Activated CD4-positive, CD25-positive, alpha-beta regulatory T cell (primary cell): ENCODE results near the gene GADD45GIP1.
"Not testable (repeated sequence)": the region's sequence is repeated elsewhere in the genome, so short reads cannot be mapped to it uniquely, and the experiment has no call there.

Experiments
- DNase-seq, 4 experiments: peaks; one replicate each; lab custom pipeline; 2025; lab: John Stamatoyannopoulos, UW

GADD45GIP1 gene

DNA sequence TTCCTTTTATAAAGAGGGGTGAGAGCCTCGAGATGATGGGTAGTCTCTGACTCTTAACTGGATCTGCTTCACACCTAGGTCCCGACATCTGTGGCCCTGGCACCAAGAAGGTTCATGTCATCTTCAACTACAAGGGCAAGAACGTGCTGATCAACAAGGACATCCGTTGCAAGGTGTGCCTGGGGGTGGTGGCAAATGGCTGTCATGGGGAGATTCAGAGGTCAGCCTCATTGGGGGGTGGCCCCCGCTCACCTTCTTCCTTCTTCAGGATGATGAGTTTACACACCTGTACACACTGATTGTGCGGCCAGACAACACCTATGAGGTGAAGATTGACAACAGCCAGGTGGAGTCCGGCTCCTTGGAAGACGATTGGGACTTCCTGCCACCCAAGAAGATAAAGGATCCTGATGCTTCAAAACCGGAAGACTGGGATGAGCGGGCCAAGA is 17.0 kb downstream of the GADD45GIP1 start:
- no peak for DNase-seq

DNA sequence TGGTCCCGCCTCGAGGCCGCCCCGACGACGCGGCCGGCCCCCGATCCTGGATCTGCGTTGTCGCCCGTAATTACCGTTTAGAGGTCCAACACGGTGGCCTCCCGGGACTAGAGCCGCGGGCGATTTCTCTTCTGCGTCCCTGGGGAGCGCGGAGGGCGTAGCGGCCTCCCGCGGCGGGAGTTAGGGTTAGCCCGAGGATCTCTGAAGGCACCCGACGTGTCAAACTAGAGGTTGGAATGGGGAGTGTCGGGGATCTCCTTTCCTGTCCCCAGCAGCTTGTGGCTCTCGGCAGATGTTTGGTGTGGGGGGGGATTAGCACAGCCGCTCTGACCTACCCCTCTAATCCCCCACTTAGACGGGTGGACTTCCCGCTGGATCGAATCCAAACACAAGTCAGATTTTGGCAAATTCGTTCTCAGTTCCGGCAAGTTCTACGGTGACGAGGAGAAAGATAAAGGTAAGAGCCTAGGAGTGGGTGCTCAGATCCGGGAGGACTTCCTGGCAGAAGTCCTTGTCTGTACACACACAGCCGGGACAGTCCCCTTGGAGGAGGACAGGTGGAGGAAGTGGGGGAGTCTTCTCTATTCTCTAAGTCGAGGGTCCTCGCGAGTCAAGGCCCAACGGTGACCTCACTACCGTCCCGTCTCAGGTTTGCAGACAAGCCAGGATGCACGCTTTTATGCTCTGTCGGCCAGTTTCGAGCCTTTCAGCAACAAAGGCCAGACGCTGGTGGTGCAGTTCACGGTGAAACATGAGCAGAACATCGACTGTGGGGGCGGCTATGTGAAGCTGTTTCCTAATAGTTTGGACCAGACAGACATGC is 18.0 kb downstream of the GADD45GIP1 start:
- no peak for DNase-seq

DNA sequence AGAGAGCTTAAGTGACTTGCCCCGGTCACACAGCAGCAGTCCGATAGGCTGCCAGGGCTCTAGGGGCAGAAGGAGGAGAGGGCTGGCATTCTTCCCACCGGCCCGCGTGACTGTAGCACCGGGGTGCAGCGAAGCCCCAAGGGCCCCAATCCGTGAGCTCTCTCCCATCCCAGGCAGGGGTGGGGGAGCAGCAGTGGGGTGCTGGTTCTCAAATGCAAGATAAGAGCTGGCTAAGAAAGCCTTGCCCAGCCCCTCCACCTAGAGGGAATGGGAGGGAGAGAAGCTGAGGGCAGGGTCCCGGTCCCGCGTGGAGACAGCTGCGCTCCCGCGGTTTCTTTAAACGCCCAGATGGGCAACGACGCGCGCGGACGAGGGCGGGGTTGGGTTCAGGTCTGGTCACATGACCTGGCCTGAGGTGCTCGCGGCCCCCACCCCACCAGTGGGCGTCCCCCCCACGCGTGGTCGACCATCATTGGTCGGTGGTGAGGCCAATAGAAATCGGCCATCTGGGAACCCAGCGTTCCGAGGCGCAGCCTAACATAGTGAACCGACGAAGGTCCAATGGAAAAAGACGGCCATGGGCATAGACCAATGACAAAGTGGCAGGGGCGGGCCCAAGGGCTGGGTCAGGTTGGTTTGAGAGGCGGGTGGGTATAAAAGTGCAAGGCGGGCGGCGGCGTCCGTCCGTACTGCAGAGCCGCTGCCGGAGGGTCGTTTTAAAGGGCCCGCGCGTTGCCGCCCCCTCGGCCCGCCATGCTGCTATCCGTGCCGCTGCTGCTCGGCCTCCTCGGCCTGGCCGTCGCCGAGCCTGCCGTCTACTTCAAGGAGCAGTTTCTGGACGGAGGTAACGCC is 18.9 kb downstream of the GADD45GIP1 start, which contains the start of gene CALR:
CALR (plus strand) TSS at position 683 of the 852 bp plus-strand sequence; CDS start at position 754, 71 bp downstream.
- peak; percentile 96 to 99 (median 98) for DNase-seq

GRCh38 chr19:12937093-12937926 is 19.7 kb downstream of the GADD45GIP1 start:
- no peak for DNase-seq

DNA sequence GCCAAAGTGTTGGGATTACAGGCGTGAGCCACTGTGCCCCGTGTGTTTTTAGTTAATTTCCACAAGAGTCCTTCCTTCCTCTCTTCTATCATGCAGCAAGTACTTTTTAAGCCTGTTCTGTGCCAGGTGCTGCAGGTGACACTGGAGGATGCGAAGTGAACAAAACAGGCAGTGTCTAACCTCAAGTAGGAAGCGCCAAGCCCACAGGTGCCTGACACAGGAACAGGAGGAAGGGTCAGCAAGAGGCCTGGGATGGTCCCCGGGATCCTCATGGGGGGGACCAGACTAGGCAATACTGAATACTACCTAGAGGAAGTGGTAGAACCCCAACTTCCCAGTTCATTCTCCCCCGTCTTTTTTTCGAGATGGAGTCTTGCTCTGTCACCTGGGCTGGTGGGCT is 20.4 kb downstream of the GADD45GIP1 start:
- DNase-seq: no peak

DNA sequence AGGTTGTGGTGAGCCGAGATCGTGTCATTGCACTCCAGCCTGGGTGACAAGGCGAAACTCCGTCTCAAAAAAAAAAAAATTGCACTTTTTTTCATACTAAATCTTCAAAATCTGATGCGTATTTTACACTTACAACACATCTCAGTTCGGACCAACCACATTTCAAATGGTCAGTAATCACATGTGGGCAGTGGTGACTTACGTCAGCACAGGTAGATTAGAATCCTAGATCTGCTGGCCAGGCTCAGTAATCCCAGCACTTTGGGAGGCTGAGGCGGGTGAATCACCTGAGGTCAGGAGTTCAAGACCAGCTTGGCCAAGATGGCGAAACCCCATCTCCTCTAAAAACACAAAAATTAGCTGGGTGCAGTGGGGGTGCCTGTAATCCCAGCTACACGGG is 22.0 kb downstream of the GADD45GIP1 start:
- DNase-seq: no peak

DNA sequence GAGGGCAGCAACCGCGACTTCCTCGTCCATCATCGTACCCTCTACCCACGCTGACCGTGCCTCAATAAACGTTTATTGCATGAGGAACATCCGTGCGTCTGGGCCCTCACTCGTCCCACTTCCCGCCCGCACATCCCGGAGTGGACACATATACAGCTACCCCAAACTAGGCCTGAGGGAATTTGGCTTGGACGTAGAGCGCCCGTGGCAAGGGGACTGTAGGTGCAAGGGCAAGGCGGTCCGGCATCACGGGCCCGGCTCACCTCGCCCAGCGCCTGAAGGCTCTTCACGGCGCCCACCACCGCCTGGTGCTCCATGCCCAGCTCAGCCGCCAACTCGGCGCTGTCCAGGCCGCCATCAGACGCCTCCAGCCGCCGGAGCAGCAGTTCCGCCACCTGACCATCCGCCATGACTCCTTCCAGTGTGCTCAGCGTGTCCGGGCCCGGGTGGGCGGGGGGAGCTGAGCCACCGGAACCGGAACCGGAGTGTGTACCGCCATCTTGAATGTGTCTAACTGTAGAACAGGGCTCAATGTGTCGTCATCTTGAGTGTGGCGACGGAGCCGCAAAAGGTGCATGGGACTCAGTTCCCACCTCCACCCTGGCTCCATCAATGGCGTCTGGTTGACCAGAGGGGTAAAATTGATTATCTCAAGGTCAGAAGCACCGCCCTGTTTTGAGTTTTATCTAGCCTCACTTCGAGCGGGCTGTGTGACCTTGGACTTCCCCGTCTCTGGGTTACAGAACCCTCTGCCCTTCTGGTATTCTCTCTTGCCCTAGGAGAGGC is 23.5 kb downstream of the GADD45GIP1 start, which contains the start of gene FARSA:
FARSA (minus strand) TSS at position 425 of the 786 bp plus-strand sequence; CDS start at position 410, 15 bp downstream.
- DNase-seq: peak; percentile 75 to 81 (median 78)

- DNase-seq: no peak
Observed at GRCh38 chr19:12932392-12933286, 24.4 kb downstream of the GADD45GIP1 start.

- DNase-seq: no peak
Observed at GRCh38 chr19:12930002-12930645, 26.9 kb downstream of the GADD45GIP1 start.

DNA sequence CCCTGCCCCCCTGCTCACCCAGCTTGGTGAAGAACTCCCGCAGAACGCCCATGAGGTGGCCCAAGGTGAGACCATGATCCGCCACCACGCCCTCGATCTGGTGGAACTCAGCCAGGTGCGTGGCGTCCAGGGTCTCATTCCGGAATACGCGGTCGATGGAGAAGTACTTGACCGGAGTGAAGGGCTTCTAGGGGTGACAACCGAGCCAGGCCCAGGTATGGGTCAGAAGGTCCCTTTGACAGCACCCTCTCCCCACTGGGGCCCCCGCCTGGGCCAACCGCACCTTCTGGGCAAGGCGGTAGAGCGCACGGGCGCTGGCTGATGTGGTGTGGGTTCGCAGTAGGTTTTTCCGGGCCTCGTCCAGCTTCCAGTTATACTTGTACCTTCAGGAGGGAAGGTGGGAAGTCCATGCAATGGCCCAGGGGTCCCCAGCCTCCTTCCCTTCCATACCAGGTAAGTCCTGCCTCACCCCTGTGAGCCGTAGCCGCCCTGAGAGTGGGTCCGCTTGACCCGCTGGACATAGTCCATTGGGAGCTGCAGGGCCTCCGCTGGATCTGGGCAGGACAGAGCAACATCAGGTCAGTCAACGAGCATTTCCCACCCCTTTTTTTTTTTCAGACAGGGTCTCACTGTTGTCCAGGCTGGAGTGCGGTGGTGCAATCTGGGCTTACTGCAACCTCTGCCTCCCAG is 32.3 kb downstream of the GADD45GIP1 start:
- no peak for DNase-seq

- no peak for DNase-seq
Observed at GRCh38 chr19:12922959-12923358, 34.1 kb downstream of the GADD45GIP1 start.

- no peak for DNase-seq
Observed at GRCh38 chr19:12921047-12921446, 36.0 kb downstream of the GADD45GIP1 start.

DNA sequence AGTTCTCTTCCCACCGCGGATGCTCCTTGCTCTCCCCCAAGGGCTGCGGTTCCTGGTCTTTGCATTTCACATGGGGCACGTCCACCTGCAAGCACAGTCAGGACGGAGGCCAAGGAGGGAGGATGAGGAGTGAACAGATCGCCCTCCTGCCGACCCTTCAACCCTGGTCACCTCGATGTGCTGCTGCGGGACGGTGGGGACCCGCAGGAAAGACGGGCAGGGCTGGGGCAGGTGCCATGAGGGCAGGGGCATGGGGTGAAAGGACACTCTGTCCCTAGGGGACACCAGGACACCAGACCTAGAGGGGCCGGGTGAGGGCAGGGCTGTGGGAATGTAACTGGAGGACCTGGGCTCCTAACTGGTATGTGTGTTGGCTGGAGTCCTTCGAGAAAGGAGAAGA is 38.8 kb downstream of the GADD45GIP1 start:
- no peak for DNase-seq

- not testable (repeated sequence) for DNase-seq
Observed at GRCh38 chr19:12915860-12916259, 41.2 kb downstream of the GADD45GIP1 start.

DNA sequence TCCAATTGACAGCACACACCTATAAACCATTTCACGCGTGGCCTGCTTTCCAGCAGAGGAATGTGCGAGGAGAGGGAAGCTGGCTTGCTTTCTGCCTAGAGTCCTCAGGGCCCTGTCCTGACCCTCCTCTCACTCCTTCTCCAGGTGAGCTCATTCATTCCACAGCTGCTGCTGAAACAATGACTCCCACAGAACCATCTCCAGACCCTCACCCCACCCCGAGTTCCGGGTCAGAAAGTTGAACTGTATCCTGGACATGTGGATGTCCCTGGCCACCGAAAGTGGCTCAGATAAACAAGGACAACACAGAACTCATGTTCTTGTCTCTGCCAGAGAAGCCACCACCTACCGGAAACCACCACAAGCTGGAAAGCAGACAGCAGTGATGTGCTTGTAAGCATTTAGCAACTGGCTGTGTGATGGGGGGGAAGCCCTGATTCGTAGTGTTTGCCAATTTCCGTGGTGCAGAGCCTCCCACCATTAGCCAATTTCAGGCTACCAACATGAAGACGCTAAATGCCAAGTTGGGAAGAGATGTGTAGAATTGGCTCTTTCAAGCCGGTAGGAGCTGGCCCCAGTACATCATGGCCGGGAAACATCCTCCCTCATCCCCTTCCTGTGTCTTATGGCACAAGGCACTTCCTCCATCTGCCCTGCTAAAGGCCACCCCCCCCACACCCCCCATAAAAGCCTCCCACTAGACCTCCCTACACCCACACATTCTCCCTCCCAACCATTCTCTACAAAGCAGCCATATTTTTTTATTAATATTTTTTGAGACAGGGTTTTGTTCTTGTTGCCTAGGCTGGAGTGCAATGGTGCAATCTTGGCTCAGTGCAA is 43.0 kb downstream of the GADD45GIP1 start:
- DNase-seq: peak in 1 of 4 experiments; percentile 7

- no peak for DNase-seq
Observed at GRCh38 chr19:12913011-12913561, 43.9 kb downstream of the GADD45GIP1 start.

- no peak for DNase-seq
Observed at GRCh38 chr19:12912571-12912970, 44.5 kb downstream of the GADD45GIP1 start.
